ENCODE results near the gene APOM.
A peak's percentile ranks its signal among the peaks of the same experiment; 100 is the strongest.

Gene APOM

DNA sequence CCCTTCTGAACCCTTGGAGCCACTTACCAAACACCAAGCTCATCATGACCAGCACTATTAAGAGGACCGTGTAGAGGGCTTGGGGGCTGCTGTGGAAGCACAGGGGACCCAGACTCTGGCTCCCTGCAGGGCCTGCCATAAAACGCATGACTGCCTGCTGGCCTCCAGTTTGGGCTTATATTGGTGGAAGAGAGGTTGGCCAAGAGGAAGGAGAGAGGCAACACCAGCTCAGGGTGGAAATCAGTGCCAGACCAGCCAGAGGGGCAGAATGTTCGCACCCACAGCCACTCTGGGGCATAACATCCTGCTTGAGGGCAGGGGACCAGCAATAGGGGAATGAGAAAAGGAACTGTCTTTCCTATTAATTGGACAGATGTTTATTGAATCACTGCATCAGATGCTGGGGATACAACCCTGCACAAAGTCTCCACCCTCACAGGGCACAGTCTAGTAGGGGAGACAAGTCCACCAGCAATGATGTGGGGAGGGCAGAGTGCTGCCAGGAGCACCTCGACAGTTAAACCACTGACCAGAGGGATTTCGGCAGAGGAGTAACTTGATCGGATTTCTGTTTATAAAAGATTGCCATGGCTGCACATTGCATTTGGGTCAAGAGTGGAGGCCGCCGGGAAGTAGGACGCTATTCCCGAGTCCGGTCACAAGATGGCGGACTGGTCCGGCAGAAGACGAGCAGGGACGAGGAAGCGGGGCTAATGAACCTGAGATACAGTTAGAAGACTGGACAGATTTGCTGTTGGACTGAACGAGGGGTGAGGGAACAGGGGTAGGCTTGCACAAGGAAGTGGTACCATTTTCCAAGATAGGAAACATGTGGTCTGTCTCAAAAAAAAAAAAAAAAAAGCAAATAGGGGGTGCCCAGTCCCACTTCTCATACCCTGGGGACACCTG, 24.8 kb downstream of the APOM start, which contains the start of gene LY6G5C:
TSS of gene LY6G5C (minus strand) at position 842 of the 909 bp plus-strand sequence. CDS start at position 148, 694 bp downstream.
- DNase-seq (ENCODE audit: low spot score): peak; percentile 79

DNA sequence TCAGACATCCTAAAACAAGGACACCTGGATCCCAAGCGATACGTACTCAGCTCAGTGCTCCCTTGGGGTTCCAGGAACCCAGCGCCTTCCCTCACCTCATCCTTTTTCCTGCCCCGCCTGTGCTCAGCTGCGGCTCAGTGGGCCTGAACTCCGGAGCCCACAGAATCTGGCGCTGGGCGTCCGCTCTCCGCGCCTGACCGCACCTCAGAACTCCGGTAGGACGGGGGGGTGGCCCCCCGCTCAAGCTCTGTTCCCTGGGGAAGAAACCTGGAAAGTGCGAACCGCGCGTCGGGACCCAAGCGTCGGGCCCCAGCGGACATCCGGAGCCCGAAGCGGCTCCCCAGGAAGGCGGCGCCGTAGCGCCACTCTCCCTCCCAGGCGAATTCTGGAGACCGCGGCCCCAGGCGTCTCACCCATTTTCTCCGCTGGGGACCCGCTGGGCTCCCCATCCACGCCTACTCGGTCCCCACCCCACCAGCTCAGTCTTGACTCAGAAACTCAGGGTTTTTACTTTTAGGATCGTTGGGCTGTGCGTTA, 25.5 kb downstream of the APOM start:
- peak; percentile 31 for DNase-seq (ENCODE audit: low spot score)

DNA sequence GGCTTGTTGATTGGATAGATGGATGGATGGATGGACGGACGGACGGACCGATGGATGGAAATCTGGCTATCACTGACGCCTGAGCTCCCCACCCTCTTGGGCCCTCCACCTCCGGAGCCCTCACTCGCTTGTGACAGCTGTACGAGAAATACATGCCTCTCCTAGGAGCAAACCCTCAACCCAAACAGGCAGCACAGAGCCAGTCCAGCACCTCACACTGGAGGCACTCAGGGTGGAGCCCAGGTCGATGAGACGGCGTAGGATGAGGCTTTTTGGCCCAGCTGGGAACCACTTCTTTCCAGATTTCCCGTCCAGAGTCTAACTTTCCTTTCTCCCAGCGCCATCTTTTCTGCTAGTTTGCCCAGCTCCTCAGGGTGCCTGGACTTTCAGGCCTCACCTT, 27.9 kb downstream of the APOM start:
- no peak for DNase-seq (ENCODE audit: low spot score)

DNA sequence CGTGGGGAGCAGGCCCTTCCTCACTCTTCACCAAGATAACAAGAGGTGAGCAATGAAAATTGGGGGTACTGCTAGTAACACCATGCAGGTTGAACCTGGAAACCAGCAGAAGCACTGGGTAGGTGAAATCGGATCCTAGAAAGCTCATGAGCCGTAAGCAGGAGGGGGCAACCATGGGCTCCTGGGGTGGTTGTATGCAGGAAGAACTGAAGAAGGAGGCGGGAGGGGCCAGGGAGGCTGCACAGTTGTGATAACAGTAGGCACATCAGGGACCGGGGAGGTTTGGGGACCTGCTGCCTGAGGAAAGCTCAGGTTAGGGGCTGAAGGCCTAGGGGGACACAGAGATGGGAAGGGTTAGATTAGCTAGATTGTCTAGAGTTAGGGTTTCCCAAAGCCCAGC, 30.8 kb downstream of the APOM start:
- no peak for DNase-seq (ENCODE audit: low spot score)

DNA sequence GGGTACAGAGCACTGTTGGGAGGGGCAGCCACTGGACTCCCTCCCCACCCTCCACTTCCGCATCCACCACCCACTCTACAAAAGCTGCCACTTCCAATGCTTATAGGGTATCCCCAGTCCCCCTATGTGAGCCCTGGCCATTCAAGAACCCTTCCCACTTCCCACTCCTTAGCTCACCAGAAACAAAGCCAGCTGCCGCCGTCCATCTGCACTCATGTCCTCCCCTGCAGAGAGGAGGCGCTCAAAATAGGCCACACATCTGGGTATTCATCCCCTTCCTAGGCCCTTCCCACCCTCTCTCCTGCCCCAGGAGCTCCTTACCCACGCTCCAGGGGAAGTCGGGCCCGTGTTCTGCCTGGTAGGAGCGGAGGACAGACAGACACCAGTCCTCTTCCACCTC, 31.6 kb downstream of the APOM start:
- DNase-seq (ENCODE audit: low spot score): no peak

DNA sequence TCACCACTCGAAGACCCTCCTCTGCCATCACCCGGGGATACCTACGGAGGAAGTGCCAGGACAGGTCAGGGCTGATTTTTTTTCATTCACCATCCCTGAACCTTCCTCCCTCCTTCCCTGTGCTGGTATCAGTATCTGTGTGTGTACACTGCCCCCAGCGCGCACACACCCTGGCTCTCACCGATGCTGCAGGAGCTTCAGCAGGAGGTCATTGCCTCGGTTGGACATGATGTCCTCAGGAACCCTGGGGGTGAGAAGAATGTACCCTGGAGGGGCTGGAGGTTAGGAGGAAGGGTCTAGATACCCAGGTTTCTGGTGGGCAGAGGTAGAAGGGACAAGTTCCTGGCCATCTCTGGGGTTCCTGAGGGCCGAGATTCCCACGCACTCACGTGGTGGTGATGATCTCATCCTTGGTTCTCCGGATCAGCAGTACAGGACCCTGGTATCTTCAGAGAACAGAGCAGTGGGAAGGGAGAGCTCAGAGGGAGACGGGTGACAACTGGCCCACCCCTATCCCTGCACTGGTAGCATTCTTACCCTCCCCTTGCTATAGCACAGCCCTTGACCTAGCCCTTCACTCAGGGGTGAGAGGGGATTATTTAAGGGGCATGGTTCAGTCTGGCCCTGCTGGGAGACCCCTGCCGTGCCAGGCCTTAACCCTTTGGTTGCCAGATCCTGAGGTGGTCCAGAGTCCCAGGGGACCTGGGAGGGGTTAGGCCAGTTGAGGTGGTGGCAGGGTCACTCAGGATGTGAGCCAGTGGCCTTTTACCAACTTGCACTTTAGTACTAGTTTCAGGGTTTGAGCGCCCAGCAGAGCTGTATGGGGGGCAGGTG, 32.4 kb downstream of the APOM start:
- DNase-seq (ENCODE audit: low spot score): no peak

DNA sequence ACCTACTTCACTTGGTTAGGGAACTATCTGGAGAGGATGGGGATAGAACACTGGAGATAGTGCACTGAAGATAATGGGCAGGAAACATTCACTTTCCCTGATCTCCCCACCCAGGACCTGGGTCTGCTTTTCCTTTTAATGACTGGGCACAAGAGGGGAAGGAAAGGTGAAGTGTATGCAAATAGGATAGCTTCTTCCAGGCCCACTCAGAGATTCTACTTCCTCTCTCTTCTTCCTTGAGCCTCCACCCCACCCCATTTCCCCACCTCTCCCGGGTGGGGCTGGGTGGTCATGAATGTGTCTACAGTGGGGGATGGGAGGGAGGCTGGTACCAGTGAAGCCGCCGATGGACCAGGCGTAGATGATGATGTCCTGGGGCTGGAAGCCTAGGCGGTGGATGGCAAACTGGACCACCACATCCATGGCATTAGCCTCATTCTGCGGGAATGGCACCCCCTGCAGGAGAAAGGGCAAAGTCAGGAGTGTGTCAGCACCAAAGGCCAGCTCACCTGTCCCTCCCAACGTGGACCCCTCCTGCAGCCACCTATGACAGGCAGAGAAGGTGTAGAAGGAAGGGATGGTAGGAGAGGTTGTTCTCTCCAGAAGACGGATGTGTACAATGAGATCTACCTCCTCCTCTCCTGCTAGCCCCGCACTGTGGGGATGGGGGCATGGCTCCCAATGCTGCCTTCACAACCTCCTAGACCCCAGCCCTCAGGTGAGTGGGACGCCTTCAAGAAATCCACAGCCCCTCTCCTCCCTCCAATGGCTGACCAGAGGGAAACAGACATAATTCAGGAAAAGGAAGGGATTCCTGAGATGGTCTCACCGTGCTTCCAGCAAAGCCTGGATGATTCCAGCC, 33.8 kb downstream of the APOM start:
- DNase-seq (ENCODE audit: low spot score): no peak

DNA sequence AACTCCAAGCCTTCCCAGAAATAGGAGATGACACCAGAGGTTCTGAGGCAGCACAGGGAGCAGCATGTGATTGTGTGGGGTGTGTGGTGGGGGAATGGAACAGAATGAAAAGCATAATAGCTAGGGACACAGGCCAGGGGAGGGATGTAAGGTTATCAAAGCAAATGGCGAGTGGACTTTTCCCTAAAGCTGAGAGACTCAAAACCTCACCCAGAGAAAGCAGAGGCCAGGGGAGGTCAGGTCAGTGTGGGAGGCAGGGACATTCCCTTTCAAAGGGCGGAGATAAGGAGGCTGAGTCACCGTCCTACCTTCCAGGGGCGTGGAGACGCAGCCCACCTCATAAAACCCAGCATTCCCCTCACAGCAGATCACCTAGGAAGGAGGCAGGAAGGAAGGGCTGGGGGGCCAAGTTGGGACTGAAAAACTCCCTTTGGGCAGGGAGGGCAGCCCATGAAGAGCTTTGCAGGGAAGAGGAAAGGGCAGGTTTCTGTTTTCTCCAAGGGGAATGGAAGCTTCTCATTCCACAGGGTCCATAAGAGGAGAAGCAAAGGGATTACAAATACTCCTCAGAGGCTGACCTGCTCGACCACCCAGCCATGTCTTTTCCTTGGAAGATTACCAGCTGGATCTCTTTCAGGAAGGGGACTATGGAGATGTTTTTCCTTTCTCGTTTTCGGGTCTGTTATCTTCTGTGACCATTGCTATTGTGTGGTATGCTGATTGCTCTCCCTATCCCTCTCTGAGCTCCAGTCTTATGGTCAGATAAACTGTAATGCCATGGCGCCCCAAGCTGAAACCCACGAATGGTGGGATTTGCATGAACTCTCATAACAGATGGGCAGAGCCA, 34.8 kb downstream of the APOM start:
- DNase-seq (ENCODE audit: low spot score): peak; percentile 54

DNA sequence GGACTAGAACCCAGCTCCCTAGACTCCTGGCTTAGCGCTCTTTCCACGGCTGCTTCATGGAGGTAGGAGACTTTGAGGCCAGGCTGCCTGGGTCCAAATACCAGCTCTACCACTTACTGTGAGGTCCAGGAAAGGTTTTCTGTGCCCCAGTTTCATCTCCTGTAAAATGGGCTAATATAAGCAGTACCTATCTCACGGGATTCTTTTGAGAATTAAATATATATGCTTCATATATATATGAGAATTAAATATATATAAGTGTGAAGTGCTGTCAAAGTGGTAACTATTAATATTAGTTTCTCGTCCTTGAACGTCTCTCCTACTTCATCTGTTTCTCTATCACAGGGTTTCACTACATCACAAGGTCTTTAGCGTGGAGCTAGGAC, 35.4 kb downstream of the APOM start:
- DNase-seq (ENCODE audit: low spot score): no peak

DNA sequence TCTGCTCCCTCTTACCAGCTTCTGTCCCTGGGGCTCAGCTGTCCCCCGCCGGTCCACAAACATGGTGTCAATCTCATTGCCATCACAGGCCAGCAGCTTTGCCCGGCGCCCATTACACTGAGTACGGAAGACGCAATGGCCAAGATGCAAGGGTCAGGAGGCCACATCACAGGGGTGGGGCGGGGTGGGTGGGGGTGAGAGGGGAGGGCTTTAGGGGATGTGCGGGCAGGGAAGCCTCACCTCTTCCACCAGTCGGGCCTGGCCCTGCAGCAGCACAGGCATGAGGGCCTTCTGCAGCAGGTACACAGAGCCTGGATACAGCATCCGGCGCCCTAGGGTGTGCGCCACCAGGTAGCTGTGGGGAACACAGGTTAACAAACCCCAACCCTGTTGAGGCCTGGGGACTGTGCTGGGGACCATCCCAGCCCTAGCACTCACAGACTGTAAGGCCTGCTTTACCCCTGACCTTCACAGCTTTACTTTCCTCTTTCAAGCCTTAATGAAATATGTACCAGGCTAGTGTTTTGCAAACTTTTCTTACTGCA, 35.9 kb downstream of the APOM start:
- no peak for DNase-seq (ENCODE audit: low spot score)

DNA sequence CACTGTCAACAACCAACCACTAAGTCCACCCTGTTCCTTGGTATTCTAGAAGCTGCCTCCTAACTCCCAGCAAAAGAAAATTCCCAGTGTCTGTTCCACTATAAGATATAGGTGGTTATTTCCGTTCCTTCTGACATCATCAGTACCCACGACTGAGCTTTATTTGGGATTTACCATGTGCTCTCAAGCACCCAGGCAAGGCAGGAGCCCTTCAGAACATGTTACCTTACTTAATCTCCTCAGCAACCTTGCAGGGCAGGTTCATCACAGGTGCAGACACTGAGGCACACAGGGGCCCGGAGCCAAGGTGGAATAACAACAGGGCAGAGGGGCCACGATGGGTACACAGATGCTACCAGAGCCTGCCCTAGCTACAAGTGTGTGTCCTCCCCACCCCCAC, 36.7 kb downstream of the APOM start:
- no peak for DNase-seq (ENCODE audit: low spot score)

DNA sequence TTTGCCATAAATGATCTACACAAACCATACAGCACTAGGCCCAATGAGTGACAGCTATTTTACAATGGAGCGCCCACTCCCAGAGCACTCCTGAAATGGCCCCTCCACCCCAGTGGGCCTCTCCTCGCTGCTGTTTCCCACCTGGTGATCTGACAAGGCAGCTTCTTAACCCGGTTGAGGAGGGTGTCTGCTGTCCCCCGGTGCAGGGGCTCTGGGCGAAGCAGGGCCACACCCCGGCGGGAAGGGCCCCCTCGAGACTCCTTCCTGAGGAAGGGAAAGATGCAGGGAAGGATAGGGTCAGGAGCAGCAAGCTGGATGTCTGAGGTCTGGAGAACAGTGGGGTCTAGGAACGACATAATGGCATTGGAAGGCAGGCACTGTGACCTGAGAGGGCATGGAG, 37.2 kb downstream of the APOM start:
- DNase-seq (ENCODE audit: low spot score): no peak

DNA sequence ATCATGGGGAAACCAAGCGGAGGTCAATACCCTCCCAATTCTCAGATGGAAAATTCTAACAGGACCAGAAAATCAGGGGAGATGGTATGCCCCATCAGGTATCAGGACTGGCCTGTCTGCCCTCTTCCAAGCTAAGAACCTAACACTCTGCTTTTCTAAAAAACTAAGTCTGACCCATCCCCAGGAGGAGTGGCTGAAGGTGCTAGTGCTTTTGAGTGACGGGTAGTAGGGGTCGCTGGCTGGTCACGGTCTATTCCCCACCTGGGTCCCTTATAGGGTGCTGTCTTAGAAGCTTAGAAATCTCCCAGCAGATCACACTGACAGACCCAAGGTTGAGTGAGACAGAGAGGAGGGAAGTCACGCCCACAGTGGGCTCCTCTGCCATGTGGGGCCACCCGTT, 37.8 kb downstream of the APOM start:
- no peak for DNase-seq (ENCODE audit: low spot score)

DNA sequence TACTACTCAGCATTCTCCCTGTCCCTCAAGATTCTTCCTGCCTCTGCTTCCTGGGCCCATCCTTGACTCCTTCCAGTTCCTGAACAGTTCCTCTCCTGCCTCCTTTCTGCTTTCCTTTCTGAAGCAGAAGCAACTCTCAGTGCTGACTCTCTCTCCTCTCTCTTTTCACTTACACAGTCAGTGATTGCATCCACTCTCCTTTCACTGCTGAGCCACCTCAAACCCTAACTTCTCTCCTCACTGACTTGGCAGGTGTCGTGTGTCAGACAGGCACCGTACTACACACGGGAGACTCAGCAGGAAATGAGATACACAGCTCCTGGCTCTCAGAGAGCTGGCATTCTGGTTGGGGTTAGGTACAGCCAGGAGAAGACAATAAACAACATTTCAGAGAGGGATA, 41.9 kb downstream of the APOM start:
- DNase-seq (ENCODE audit: low spot score): no peak

DNA sequence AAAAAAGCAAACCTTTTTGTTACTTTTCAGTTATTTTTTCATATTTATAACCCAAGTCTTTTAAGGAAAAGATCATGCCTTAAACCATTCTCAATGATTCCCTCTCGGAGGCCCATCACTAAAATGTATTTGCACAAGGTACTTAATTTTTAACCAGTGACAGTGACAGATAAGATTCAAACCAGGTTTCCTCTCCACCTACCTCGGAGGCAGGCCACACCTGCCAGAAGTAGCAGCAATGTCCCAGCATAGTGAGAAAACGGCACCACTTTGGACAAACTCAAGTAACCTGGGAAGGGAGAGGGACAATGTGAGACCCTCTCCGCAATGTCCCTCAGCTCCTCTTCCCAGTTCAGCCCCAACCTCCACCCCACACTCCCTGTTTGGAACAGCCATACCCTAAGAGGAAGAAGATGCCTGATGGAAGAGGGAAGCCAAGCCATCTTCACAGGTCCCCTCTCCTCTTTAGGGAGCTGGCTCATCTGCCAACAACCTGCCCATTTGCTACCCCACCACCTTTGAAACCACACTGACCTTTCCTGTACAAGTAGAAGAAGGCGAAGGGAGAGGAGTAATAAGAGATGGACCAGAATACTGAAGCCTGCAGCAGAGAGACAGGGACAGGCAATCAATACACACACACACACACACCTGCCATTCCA, 45.2 kb downstream of the APOM start:
- no peak for DNase-seq (ENCODE audit: low spot score)

DNA sequence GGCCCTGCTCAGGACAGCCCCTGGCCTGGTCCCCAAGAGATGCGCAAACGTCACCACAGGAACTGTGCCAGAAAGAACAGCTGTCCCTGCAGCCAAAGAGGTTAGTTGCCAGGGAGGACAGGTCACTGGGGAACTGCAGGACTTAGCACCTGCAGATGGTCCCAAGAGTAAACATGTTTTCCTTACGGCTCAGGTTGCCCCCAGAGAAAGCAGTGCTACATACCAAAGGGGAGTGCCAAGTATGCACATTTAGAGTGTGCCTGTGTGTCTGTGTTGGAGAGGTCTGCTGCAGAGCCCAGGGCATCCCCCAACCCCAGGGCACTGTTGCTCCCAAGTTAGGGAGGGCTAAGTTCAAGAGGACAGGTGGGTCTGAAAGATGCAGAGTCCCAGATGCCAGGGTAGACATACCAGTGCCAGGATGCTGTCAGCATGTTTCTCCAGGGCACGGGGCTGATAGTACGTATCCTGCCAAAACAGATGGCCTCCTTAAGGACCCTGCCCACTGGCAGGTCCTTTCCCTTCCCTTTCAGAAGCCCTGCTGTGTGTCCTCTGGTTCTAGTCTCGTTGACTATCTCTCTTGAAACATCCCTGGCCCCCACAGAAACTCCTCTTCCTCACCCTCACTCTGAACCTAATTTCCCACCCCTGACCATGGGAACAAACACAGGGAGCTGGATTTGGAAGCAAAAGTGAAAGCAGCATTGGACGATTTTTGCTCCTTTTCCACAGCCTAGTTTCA, 46.1 kb downstream of the APOM start:
- DNase-seq (ENCODE audit: low spot score): no peak

DNA sequence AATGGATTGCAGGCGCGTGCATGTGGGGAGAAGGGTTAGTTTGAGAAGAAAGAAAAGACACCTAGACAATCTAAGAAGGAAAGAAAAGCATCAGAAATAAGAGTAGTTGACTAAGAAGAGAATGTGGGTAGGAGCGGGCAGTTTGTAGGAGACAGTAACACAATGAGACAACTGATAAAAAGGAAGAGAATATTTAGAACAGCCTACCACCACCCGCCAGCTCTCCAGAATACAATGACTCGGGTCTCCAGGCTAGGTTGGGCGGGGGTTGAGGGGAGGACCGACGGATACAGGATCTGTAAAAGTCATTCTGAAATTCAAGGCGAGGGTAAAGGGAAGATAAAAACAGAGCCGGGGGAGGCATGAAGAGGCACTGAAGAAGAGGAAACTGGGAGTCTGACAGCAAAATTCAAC, 46.7 kb downstream of the APOM start:
- no peak for DNase-seq (ENCODE audit: low spot score)

DNA sequence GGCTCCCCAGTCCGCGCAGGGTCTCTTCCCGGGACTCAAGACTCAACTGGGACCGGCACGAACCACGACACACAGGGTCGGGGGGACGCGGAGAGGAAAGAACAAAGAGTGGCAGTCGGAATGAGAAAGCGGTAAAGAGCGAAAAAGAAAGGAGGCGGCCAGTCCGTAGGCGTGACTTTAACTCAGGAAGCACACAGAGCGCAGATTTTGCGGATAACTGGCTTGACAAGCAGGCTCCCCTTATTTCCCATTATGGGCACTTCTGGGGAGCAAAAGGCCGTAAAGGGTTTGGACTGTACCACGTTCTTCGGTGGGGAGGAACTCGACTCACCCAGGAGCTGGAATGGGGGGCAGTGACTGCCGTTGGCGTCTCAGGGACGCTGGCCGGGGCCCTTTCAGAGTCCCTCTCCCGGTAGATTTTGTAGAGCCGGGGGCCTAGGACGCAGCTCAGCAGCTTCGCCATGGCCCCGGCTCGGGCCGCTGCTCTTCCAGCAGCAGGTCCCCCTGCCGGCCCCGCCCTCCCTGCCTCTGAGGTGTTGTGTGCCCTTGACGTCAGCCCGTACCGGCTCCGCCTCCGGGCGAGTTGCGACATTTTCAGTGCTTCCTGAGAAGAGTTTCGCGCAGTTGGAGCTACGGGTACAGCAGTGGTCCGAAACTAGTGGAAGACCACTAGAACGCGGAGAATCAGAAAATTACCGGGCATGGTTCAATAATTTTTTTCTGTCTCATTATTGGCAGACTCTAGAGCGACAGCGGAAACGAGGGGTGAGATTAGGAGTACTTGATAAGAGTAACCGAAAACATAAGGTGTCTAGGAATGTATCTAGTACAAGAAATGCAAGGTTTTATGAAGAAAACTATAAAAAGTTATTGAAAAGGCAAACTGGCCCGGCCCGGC, 47.4 kb downstream of the APOM start, which contains the start of gene ABHD16A:
TSS of gene ABHD16A (minus strand) at position 506 of the 898 bp plus-strand sequence. CDS start at position 463, 43 bp downstream.
- DNase-seq (ENCODE audit: low spot score): peak; percentile 95

All from LoVo (cell line).